K562 (cell line): ENCODE results near the gene C1orf74. TPM values are rescaled to one million over a fixed set of nuclear protein-coding genes. Genes with fewer than 3 reads are reported as not detected.
A peak's percentile ranks its signal among the peaks of the same experiment; 100 is the strongest.

Experiments used
- ATAC-seq: fragments of 200-7000 bp; cut with Tn5 transposase; 3 replicates; pipeline ENCODE4 v1.9.1; 2020; ENCODE audit warnings: moderate library complexity
- BruUV-seq: library from RNA; stranded (reverse); fragments of 400-500 nt; replicated peaks from 2 replicates; lab custom pipeline; 2021; lab: Mats Ljungman, UMichigan
- CTCF ChIA-PET: fragments of 300-600 bp; formaldehyde crosslinking; extraction: SDS; loops from one replicate; lab custom pipeline; 2021; ENCODE audit warnings: low intra/inter-chr PET ratio; lab: Yijun Ruan, JAX
- POLR2A ChIA-PET: fragments of 300-600, 350-650 bp; sonication (Branson Sonifier 250); formaldehyde crosslinking; extraction: SDS; loops from one replicate; lab custom pipeline; 2021; ENCODE audit warnings: antibody characterized with exemption, inconsistent platforms; lab: Yijun Ruan, JAX
- DNase-seq, 4 experiments: peaks; one replicate each; pipeline versions ENCODE4 v3.0.0 to v3.0.0-alpha.2; 2011 to 2018; ENCODE audit warnings: low spot score in 3 of 4, mixed read lengths in 3 of 4; ENCODE audit errors: extremely low read depth in 1 of 4
- FAIRE-seq: peaks from 2 replicates; lab custom pipeline; 2011; peaks lifted over from hg19 to GRCh38; lab: Jason Lieb, UNC
- H2AFZ ChIP-seq: 2 replicates; pipeline ENCODE4 v1.6.0; 2011; ENCODE audit warnings: low read depth, low read length, control low read depth, inconsistent platforms
- H3K27ac ChIP-seq: fragments of 200-600 bp; 3 replicates; pipeline ENCODE4 v1.8.0; 2011; ENCODE audit warnings: low read depth, mild to moderate bottlenecking, control low read depth, inconsistent platforms, low read length, moderate library complexity, mixed read lengths; ENCODE audit errors: extremely low read depth
- H3K27me3 ChIP-seq, 2 experiments: fragments of 300-600 bp in 1 of 2; 2 replicates in 1 of 2; 3 replicates in 1 of 2; pipeline versions ENCODE4 v1.6.0 to v1.8.0; 2011; ENCODE audit warnings: inconsistent platforms in 2 of 2, low read length in 2 of 2, mild to moderate bottlenecking in 1 of 2, mixed read lengths in 1 of 2, moderate library complexity in 1 of 2; ENCODE audit not compliant: control insufficient read depth in 2 of 2, insufficient read depth in 2 of 2
- H3K36me3 ChIP-seq: fragments of 300-600 bp; 3 replicates; pipeline ENCODE4 v1.8.0; 2011; ENCODE audit warnings: mild to moderate bottlenecking, low read length, inconsistent platforms; ENCODE audit not compliant: control insufficient read depth, insufficient read depth
- H3K4me1 ChIP-seq, 2 experiments: fragments of 200-600 bp in 1 of 2; replicated peaks in 1 of 2; 2 replicates in 1 of 2; 3 replicates in 1 of 2; pipeline versions ENCODE4 v1.5.1 to v1.8.0; 2011; ENCODE audit warnings: inconsistent platforms in 2 of 2, low read length in 2 of 2, mild to moderate bottlenecking in 1 of 2, mixed read lengths in 1 of 2, moderate library complexity in 1 of 2; ENCODE audit not compliant: control insufficient read depth in 2 of 2, insufficient read depth in 2 of 2
- H3K4me2 ChIP-seq: 2 replicates; pipeline ENCODE4 v1.6.1; 2011; ENCODE audit warnings: low read length, control low read depth, inconsistent platforms, mixed read lengths; ENCODE audit not compliant: insufficient read depth
- H3K4me3 ChIP-seq: fragments of 200-600 bp; sonication (generic), shearing (Covaris generic); 2 replicates; pipeline ENCODE4 v1.5.1; 2016; ENCODE audit warnings: control low read depth, inconsistent platforms
- H3K79me2 ChIP-seq: fragments of 200-600 bp; 3 replicates; pipeline ENCODE4 v1.8.0; 2011; ENCODE audit warnings: low read length, inconsistent platforms; ENCODE audit not compliant: control insufficient read depth, insufficient read depth
- H3K9ac ChIP-seq, 2 experiments: 2 replicates each; pipeline versions ENCODE4 v1.6.0 to v1.6.1; 2011; ENCODE audit warnings: low read depth in 2 of 2, low read length in 2 of 2, control low read depth in 1 of 2, inconsistent platforms in 1 of 2, mild to moderate bottlenecking in 1 of 2, mixed read lengths in 1 of 2; ENCODE audit not compliant: insufficient read depth in 1 of 2
- H3K9me1 ChIP-seq: one replicate; pipeline ENCODE4 v1.6.0; 2011; ENCODE audit warnings: inconsistent platforms, mild to moderate bottlenecking, low read length, moderate library complexity; ENCODE audit not compliant: control insufficient read depth, insufficient read depth
- H3K9me3 ChIP-seq: replicated peaks from 2 replicates; pipeline ENCODE4 v1.5.1; 2011; ENCODE audit warnings: low read depth, low read length, inconsistent platforms; ENCODE audit not compliant: control insufficient read depth, insufficient read depth
- H4K20me1 ChIP-seq: replicated peaks from 2 replicates; pipeline ENCODE4 v1.6.1; 2011; ENCODE audit warnings: low read length, inconsistent platforms, mixed read lengths; ENCODE audit not compliant: control insufficient read depth, insufficient read depth
- ADNP ChIP-seq: fragments of 200-800 bp; sonication (Bioruptor generic); IDR thresholded peaks from 2 replicates; pipeline ENCODE4 v1.6.1; 2016; ENCODE audit warnings: missing genetic modification characterization, missing compliant biosample characterization
- DACH1 ChIP-seq: fragments of 450-650 bp; IDR thresholded peaks from 2 replicates; pipeline ENCODE4 v1.6.1; 2018; ENCODE audit not compliant: partially characterized antibody
- DPF2 ChIP-seq: fragments of 450-650 bp; IDR thresholded peaks from 2 replicates; pipeline ENCODE4 v1.6.1; 2016
- ILF3 ChIP-seq: fragments of 450-650 bp; IDR thresholded peaks from 2 replicates; pipeline ENCODE4 v1.6.1; 2018; ENCODE audit warnings: antibody characterized with exemption, mild to moderate bottlenecking, moderate library complexity, borderline replicate concordance
- SREBF2 ChIP-seq: sonication (generic); formaldehyde crosslinking; IDR thresholded peaks from 2 replicates; pipeline ENCODE4 v1.4.0; 2020; ENCODE audit warnings: mild to moderate bottlenecking, missing genetic modification reagents
- ZNF318 ChIP-seq, 2 experiments: fragments of 450-650 bp; IDR thresholded peaks; 2 replicates each; pipeline ENCODE4 v1.6.1; 2016; ENCODE audit warnings: mild to moderate bottlenecking in 2 of 2, borderline replicate concordance in 1 of 2, low read depth in 1 of 2, moderate library complexity in 1 of 2
- ZNF395 ChIP-seq: fragments of 200-800 bp; sonication (Bioruptor generic); IDR thresholded peaks from 2 replicates; pipeline ENCODE4 v1.6.1; 2017; ENCODE audit warnings: missing genetic modification characterization, missing compliant biosample characterization
- WGBS: fragments of 100-300 bp; shearing (Covaris generic); methylation state at CpG from one replicate; pipeline ENCODE4 v1.1.6; 2016; ENCODE audit warnings: low coverage, mixed read lengths; ENCODE audit not compliant: insufficient coverage; ENCODE audit errors: missing lambda C conversion rate; 5-methylcytosine and 5-hydroxymethylcytosine counted together
- in situ Hi-C: fragments of 300-500 bp; cut with MboI; formaldehyde crosslinking; loops from 4 replicates; pipeline ENCODE4 v1.15.0; 2018; ENCODE audit warnings: inconsistent platforms, mixed read lengths
- intact Hi-C: fragments of 100-400 bp; cut with micrococcal nuclease; formaldehyde crosslinking; loops from 2 replicates; pipeline ENCODE4 v1.14.2; 2022
- polyA plus RNA-seq, 8 experiments: library from polyadenylated mRNA; depleted of rRNA in 4 of 8; stranded (reverse) in 5 of 8; unstranded in 3 of 8; fragments of >200 nt; fragmentation: Nextera tagmentation in 2 of 8; fragmentation: Illumina TruSeq in 1 of 8; extraction: Ambion mirVana in 2 of 8; extraction: Trizol in 1 of 8; gene quantifications; 2 replicates each; pipeline versions ENCODE4 v1.2.1 to v1.2.3, GENCODE V29; 2011 to 2014; ENCODE audit warnings: inconsistent platforms in 1 of 8, missing spikeins in 1 of 8
- total RNA-seq, 7 experiments: library from RNA; depleted of rRNA in 6 of 7; stranded (reverse); fragments of >200 nt in 6 of 7; fragmentation: Illumina TruSeq in 2 of 7; extraction: Trizol in 2 of 7; gene quantifications; 2 replicates each; pipeline versions ENCODE4 v1.2.1 to v1.2.3, GENCODE V29; 2011 to 2021; ENCODE audit warnings: low replicate concordance in 1 of 7

The C1orf74 gene
- total and polyA plus RNA-seq, 9 of the 15 experiments (the other 6 are each of a cell fraction or from before 2014, with no cell fraction given), result 4.0 to 7.6 (median 5.7) TPM

GRCh38 chr1:209823143-209824041, 39.0 kb upstream of the C1orf74 start (continued):
- TF ChIP-seq ZNF395 (CRISPR knock-in tag), result no peak
- no peak for TF ChIP-seq ADNP (tag)
- no peak for TF ChIP-seq SREBF2
- peak; percentile 72 for TF ChIP-seq DACH1

- ChIA-PET CTCF (interaction anchor here (0.8 kb wide), 1 partner anchor 246 kb away, joined by 3 read pairs; no protein-coding TSS in a partner anchor), POLR2A (interaction anchor here (1.0 to 1.7 kb wide), 3 partner anchors 8 to 12 kb away, joined by 3 to 6 read pairs (median 4); no protein-coding TSS in a partner anchor)
- Histone ChIP-seq H3K4me3 (no peak overlapping the region), H3K27me3 (peaks cover 7 to 8% of the 10 kb centered on the region in 2 experiments; a peak in 3 of 5 replicates), H2AFZ (peak overlapping the region; percentile 79), H3K9me1 (no peaks in the 10 kb centered on the region), H4K20me1 (no peaks in the 10 kb centered on the region), H3K79me2 (no peaks in the 10 kb centered on the region), H3K9me3 (no peaks in the 10 kb centered on the region), H3K27ac (no peak overlapping the region), H3K4me2 (peak overlapping the region; percentile 35), H3K9ac (no peak overlapping the region), H3K4me1 (peaks cover 0 to 17% of the 10 kb centered on the region in 2 experiments; a peak in 3 of 5 replicates), H3K36me3 (no peaks in the 10 kb centered on the region)
- ATAC-seq (no peak), DNase-seq (no peak), FAIRE-seq (no peak)
- intact Hi-C loops (loop anchor here (1.0 kb wide), 1 partner anchor 37 kb away; no protein-coding TSS in a partner anchor), in situ Hi-C loops (no loop called here)
- 27% methylated on average over 7 of the region's 7 CpGs for WGBS
- no TSS peak for BruUV-seq
- no peak for TF ChIP-seq ZNF318 (IDR thresholded peaks at IDR 0.05; ENCODE audit: borderline replicate concordance in 1 of 2, low read depth in 1 of 2)
- TF ChIP-seq DPF2, result no peak
- no peak for TF ChIP-seq ILF3
These were observed 38.3 kb upstream of the C1orf74 start for GRCh38 chr1:209822706-209823105.
